H1 (cell line): ENCODE data around the gene TRAT1. TPM values are rescaled to one million over a fixed set of nuclear protein-coding genes. Genes with fewer than 3 reads are reported as not detected.

ENCODE experiments used
- CTCF ChIA-PET: fragments of 300-600 bp; sonication (Branson Sonifier 250); formaldehyde crosslinking; loops from one replicate; lab custom pipeline; 2021; ENCODE audit not compliant: partially characterized antibody; lab: Charles Lee
- POLR2A ChIA-PET: fragments of 300-600 bp; sonication (Branson Sonifier 250); formaldehyde crosslinking; loops from one replicate; lab custom pipeline; 2021; ENCODE audit warnings: inconsistent platforms; ENCODE audit not compliant: partially characterized antibody; lab: Charles Lee
- DNase-seq, 2 experiments: peaks; one replicate each; pipeline versions ENCODE4 v3.0.0 to v3.0.0-alpha.2; 2010 to 2022; ENCODE audit warnings: low spot score in 2 of 2, low read depth in 1 of 2, mixed read lengths in 1 of 2
- FAIRE-seq: peaks from 2 replicates; lab custom pipeline; 2011; peaks lifted over from hg19 to GRCh38; lab: Jason Lieb, UNC
- H2AFZ ChIP-seq: 2 replicates; pipeline ENCODE4 v1.8.1; 2012; ENCODE audit warnings: low read length, inconsistent platforms
- H2AK5ac ChIP-seq: 2 replicates; pipeline ENCODE4 v1.6.1; 2013; ENCODE audit warnings: low read depth, low read length
- H2BK120ac ChIP-seq: replicated peaks from 2 replicates; pipeline ENCODE3; 2013; ENCODE audit warnings: low read depth, low read length, inconsistent platforms
- H2BK12ac ChIP-seq: 2 replicates; pipeline ENCODE4 v1.6.1; 2013; ENCODE audit warnings: low read depth, low read length
- H2BK15ac ChIP-seq: 2 replicates; pipeline ENCODE4 v1.6.1; 2013; ENCODE audit warnings: low read length
- H2BK20ac ChIP-seq: 2 replicates; pipeline ENCODE4 v1.6.1; 2013; ENCODE audit warnings: low read length
- H2BK5ac ChIP-seq: 2 replicates; pipeline ENCODE4 v1.6.1; 2013; ENCODE audit warnings: low read depth, low read length
- H3K14ac ChIP-seq: 2 replicates; pipeline ENCODE4 v1.6.1; 2013; ENCODE audit warnings: inconsistent platforms; ENCODE audit not compliant: insufficient read length
- H3K18ac ChIP-seq: 2 replicates; pipeline ENCODE4 v1.6.1; 2013; ENCODE audit warnings: low read length; ENCODE audit errors: extremely low read depth
- H3K23ac ChIP-seq: 2 replicates; pipeline ENCODE4 v1.6.1; 2013; ENCODE audit warnings: inconsistent platforms; ENCODE audit not compliant: insufficient read length
- H3K23me2 ChIP-seq: 2 replicates; pipeline ENCODE4 v1.6.1; 2013; ENCODE audit warnings: low read depth, low read length
- H3K27ac ChIP-seq: 2 replicates; pipeline ENCODE4 v1.6.1; 2011; ENCODE audit warnings: low read depth, low read length, inconsistent platforms
- H3K27me3 ChIP-seq, 4 experiments: replicated peaks in 1 of 4; 1 replicate in 1 of 4; 2 replicates in 3 of 4; pipeline versions ENCODE4 v1.6.1 to v1.8.1; 2011 to 2013; ENCODE audit warnings: low read length in 3 of 4, mild to moderate bottlenecking in 3 of 4, inconsistent platforms in 2 of 4, mixed read lengths in 2 of 4, moderate library complexity in 1 of 4; ENCODE audit not compliant: control insufficient read depth in 3 of 4, insufficient read depth in 3 of 4; ENCODE audit errors: extremely low read depth in 1 of 4
- H3K36me3 ChIP-seq, 4 experiments: 2 replicates each; pipeline versions ENCODE4 v1.6.1 to v1.8.1; 2011 to 2013; ENCODE audit warnings: mild to moderate bottlenecking in 4 of 4, low read length in 3 of 4, moderate library complexity in 2 of 4, control low read depth in 1 of 4, inconsistent platforms in 1 of 4; ENCODE audit not compliant: insufficient read depth in 4 of 4, control insufficient read depth in 2 of 4
- H3K4ac ChIP-seq: replicated peaks from 2 replicates; pipeline ENCODE3; 2013; ENCODE audit warnings: low read length, low read depth, mixed read lengths, inconsistent platforms; ENCODE audit not compliant: insufficient read length
- H3K4me1 ChIP-seq, 4 experiments: replicated peaks in 1 of 4; 1 replicate in 1 of 4; 2 replicates in 3 of 4; pipeline versions ENCODE4 v1.6.1 to v1.8.1; 2011 to 2013; ENCODE audit warnings: low read length in 3 of 4, inconsistent platforms in 2 of 4, mixed read lengths in 1 of 4; ENCODE audit not compliant: insufficient read depth in 4 of 4, control insufficient read depth in 3 of 4
- H3K4me2 ChIP-seq, 2 experiments: 2 replicates each; pipeline versions ENCODE4 v1.6.1 to v1.8.1; 2011 to 2013; ENCODE audit warnings: low read depth in 2 of 2, low read length in 2 of 2, control low read depth in 1 of 2, inconsistent platforms in 1 of 2, mild to moderate bottlenecking in 1 of 2; ENCODE audit not compliant: insufficient read depth in 1 of 2
- H3K4me3 ChIP-seq, 4 experiments: fragments of 200-600, 300-600 bp in 1 of 4; sonication (generic), shearing (Covaris generic), sonication (Bioruptor Twin) in 1 of 4; 2 replicates each; pipeline versions ENCODE4 v1.5.1 to v1.8.1; 2011 to 2016; ENCODE audit warnings: low read length in 4 of 4, low read depth in 3 of 4, control low read depth in 2 of 4, inconsistent platforms in 2 of 4, mild to moderate bottlenecking in 2 of 4, mixed read lengths in 1 of 4, moderate library complexity in 1 of 4; ENCODE audit not compliant: insufficient read depth in 2 of 4; ENCODE audit errors: extremely low read depth in 1 of 4
- H3K56ac ChIP-seq: replicated peaks from 2 replicates; pipeline ENCODE3; 2013; ENCODE audit warnings: low read depth, mild to moderate bottlenecking, mixed read lengths, low read length, inconsistent platforms; ENCODE audit not compliant: insufficient read length
- H3K79me1 ChIP-seq: 2 replicates; pipeline ENCODE4 v1.6.1; 2013; ENCODE audit warnings: low read depth, low read length, control low read depth
- H3K79me2 ChIP-seq, 2 experiments: 2 replicates each; pipeline versions ENCODE4 v1.6.1 to v1.8.1; 2012 to 2013; ENCODE audit warnings: low read length in 2 of 2, mild to moderate bottlenecking in 2 of 2, inconsistent platforms in 1 of 2; ENCODE audit not compliant: insufficient read depth in 2 of 2, control insufficient read depth in 1 of 2
- H3K9ac ChIP-seq, 4 experiments: replicated peaks in 1 of 4; 1 replicate in 1 of 4; 2 replicates in 3 of 4; pipeline versions ENCODE4 v1.6.1 to v1.8.1; 2011 to 2013; ENCODE audit warnings: low read depth in 3 of 4, low read length in 3 of 4, control low read depth in 2 of 4, mild to moderate bottlenecking in 2 of 4, moderate library complexity in 2 of 4, inconsistent platforms in 1 of 4; ENCODE audit errors: extremely low read depth in 1 of 4
- H3K9me3 ChIP-seq, 2 experiments: 2 replicates each; pipeline versions ENCODE4 v1.6.1 to v1.8.1; 2012 to 2013; ENCODE audit warnings: mild to moderate bottlenecking in 2 of 2, moderate library complexity in 2 of 2, control low read depth in 1 of 2, inconsistent platforms in 1 of 2, low read depth in 1 of 2, low read length in 1 of 2, mixed read lengths in 1 of 2; ENCODE audit not compliant: insufficient read depth in 2 of 2
- H4K20me1 ChIP-seq, 2 experiments: replicated peaks in 1 of 2; 2 replicates each; pipeline versions ENCODE3 to v1.8.1; 2011 to 2013; ENCODE audit warnings: inconsistent platforms in 2 of 2, low read length in 2 of 2, mild to moderate bottlenecking in 1 of 2; ENCODE audit not compliant: insufficient read depth in 2 of 2, control insufficient read depth in 1 of 2
- H4K5ac ChIP-seq: 2 replicates; pipeline ENCODE4 v1.6.1; 2013; ENCODE audit warnings: low read length, low read depth, mixed read lengths, inconsistent platforms; ENCODE audit not compliant: insufficient read length
- H4K8ac ChIP-seq: 2 replicates; pipeline ENCODE4 v1.8.0; 2013; ENCODE audit warnings: mild to moderate bottlenecking, moderate library complexity, low read length, inconsistent platforms; ENCODE audit not compliant: insufficient read depth; ENCODE audit errors: extremely low read depth
- H4K91ac ChIP-seq: replicated peaks from 2 replicates; pipeline ENCODE3; 2013; ENCODE audit warnings: low read length, mixed read lengths, inconsistent platforms; ENCODE audit not compliant: insufficient read length
- ASH2L ChIP-seq: fragments of 200-600, 300-600 bp; sonication (generic); IDR thresholded peaks from one replicate; pipeline ENCODE4 v1.7.1; 2017; ENCODE audit warnings: low read length
- BACH1 ChIP-seq: IDR thresholded peaks from 2 replicates; pipeline ENCODE4 v1.6.1; 2012; ENCODE audit warnings: low read length, improper control_type of control experiment
- BRCA1 ChIP-seq: IDR thresholded peaks from 2 replicates; pipeline ENCODE4 v1.6.1; 2012; ENCODE audit warnings: low read depth, low read length, improper control_type of control experiment
- EZH2 ChIP-seq: fragments of 200-600 bp; sonication (generic); IDR thresholded peaks from 2 replicates; pipeline ENCODE4 v1.7.1; 2012; ENCODE audit warnings: low read depth, mild to moderate bottlenecking, moderate library complexity, low read length, inconsistent platforms; ENCODE audit not compliant: severe bottlenecking
- HDAC6 ChIP-seq: IDR thresholded peaks from one replicate; pipeline ENCODE4 v1.7.1; 2012; ENCODE audit warnings: low read depth, mild to moderate bottlenecking, inconsistent platforms, low read length, moderate library complexity
- KDM5A ChIP-seq: fragments of 200-600 bp; IDR thresholded peaks from 2 replicates; pipeline ENCODE4 v1.7.1; 2012; ENCODE audit warnings: mild to moderate bottlenecking, low read length, inconsistent platforms, mixed read lengths
- SIX5 ChIP-seq: IDR thresholded peaks from 2 replicates; pipeline ENCODE4 v1.6.1; 2011; ENCODE audit warnings: mild to moderate bottlenecking, low read depth, low read length
- ZNF274 ChIP-seq: IDR thresholded peaks from 2 replicates; pipeline ENCODE4 v1.7.0; 2012; ENCODE audit warnings: low read length, borderline replicate concordance; ENCODE audit errors: extremely low read depth
- WGBS, 2 experiments: shearing (Covaris generic) in 1 of 2; methylation state at CpG; one replicate each; pipeline versions ENCODE4 v1.1.6 to v1.1.7; 2013 to 2015; ENCODE audit warnings: low lambda C conversion rate in 2 of 2, mixed read lengths in 2 of 2, inconsistent platforms in 1 of 2, low coverage in 1 of 2, missing lambda C conversion rate in 1 of 2; ENCODE audit not compliant: insufficient replicate concordance in 2 of 2, insufficient coverage in 1 of 2, insufficient read length in 1 of 2; ENCODE audit errors: extremely low coverage in 1 of 2, missing lambda C conversion rate in 1 of 2; 5-methylcytosine and 5-hydroxymethylcytosine counted together
- polyA plus RNA-seq, 7 experiments: library from polyadenylated mRNA; depleted of rRNA in 3 of 7; stranded (reverse) in 5 of 7; unstranded in 2 of 7; fragments of >200 nt in 5 of 7; fragments of 200-250 nt in 2 of 7; gene quantifications; 1 replicate in 5 of 7; 2 replicates in 1 of 7; 4 replicates in 1 of 7; pipeline versions ENCODE4 v1.2.1 to v1.2.3, GENCODE V29; 2011 to 2013; ENCODE audit warnings: missing spikeins in 2 of 7, mixed read lengths in 2 of 7
- total RNA-seq: library from RNA; stranded (reverse); fragmentation: NEBNext Ultra II Directional; extraction: Animal tissue kit (Norgen Biotek cat#: 25700); gene quantifications from 2 replicates; pipeline ENCODE4 v1.2.1, GENCODE V29; 2021

The TRAT1 gene
- total and polyA plus RNA-seq, 2 of the 8 experiments (the other 6 are each of a cell fraction or from before 2014, with no cell fraction given) = not detected

- CTCF ChIA-PET = interaction anchor here (1.1 kb wide), 1 partner anchor 60 kb away, joined by 3 read pairs; no protein-coding TSS in a partner anchor
- H3K9ac ChIP-seq = no peak overlapping the region
- no peaks in the 10 kb centered on the region for H3K79me1 ChIP-seq
- TF ChIP-seq SIX5 (no peak), ZNF274 (no peak), HDAC6 (no peak), BRCA1 (no peak), EZH2 (no peak), BACH1 (no peak), KDM5A (no peak), ASH2L (no peak)
- TF ChIP-seq, all 59 proteins: peak for 0
- H3K23me2 ChIP-seq = no peaks in the 10 kb centered on the region
- H3K27me3 ChIP-seq = no peaks in the 10 kb centered on the region
- H2BK12ac ChIP-seq = no peak overlapping the region
- no peak for DNase-seq
- H3K18ac ChIP-seq = no peak overlapping the region
- H2BK15ac ChIP-seq = no peak overlapping the region
- no peak overlapping the region for H3K4ac ChIP-seq
- H3K56ac ChIP-seq = no peak overlapping the region
- no peak overlapping the region for H2BK120ac ChIP-seq
- no peak overlapping the region for H3K4me3 ChIP-seq
- POLR2A ChIA-PET = no interaction called here
- H3K27ac ChIP-seq = no peak overlapping the region
- FAIRE-seq = no peak
- no peaks in the 10 kb centered on the region for H3K4me1 ChIP-seq
- H4K91ac ChIP-seq = no peak overlapping the region
- H2BK5ac ChIP-seq = no peak overlapping the region
- H2BK20ac ChIP-seq = no peak overlapping the region
- H2AK5ac ChIP-seq = no peak overlapping the region
- no peaks in the 10 kb centered on the region for H4K20me1 ChIP-seq
- H3K23ac ChIP-seq = no peak overlapping the region
- no peaks in the 10 kb centered on the region for H3K9me3 ChIP-seq
- H4K5ac ChIP-seq = no peak overlapping the region
- no peaks in the 10 kb centered on the region for H3K36me3 ChIP-seq
- WGBS, 2 experiments = 84% methylated on average over 4 of the region's 4 CpGs; no CpG with 5 or more reads in 1 of the 2 experiments
- H4K8ac ChIP-seq = no peak overlapping the region
- no peaks in the 10 kb centered on the region for H3K79me2 ChIP-seq
- H3K4me2 ChIP-seq = no peak overlapping the region
- H3K14ac ChIP-seq = no peak overlapping the region
- H2AFZ ChIP-seq = no peak overlapping the region
Observed at GRCh38 chr3:108780235-108780634, 42.4 kb upstream of the TRAT1 start.
